ELF-1 (cell line): ENCODE measurements around the gene CETN1.

ENCODE experiments used
- DNase-seq: peaks from one replicate; pipeline ENCODE4 v3.0.0-alpha.2; 2016; ENCODE audit warnings: low read depth, low spot score

CETN1 gene

GRCh38 chr18:576924-577323 lies 3.3 kb upstream of the CETN1 start:
- no peak for DNase-seq

DNA sequence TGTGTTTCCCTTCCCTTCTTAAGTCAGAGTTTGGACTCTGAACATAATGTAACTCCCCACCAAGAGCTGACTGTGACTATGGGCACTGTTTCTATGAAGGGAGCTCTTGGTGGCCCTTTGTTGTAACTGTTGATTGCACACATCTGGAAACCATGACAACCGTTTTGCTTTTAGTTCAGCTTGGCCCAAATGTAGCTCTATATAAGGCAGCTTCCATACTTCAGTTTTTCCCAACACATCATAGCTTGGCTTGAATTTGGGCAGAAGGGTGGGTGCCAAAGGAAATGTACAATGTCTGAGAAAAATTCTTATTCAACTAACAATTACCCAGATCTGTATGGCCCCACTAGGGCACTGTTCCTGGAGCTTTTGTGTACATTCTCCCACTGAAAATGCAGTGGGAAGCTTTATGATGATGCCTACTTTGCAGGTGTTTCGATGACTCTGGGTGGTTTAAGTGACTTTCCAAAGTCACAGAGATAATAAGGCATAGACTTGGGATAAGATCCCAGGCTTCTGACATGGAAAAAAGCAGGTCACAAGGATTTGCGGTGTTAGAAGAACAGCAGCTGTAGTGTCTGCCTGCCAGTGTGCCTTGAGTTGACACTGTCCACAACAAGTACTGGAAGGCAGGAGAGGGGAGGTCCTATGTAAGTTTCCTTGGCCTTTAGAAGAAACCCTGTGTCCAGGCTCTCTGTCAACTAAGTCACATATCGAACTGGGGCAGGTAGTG lies 2.4 kb upstream of the CETN1 start:
- DNase-seq = no peak

DNA sequence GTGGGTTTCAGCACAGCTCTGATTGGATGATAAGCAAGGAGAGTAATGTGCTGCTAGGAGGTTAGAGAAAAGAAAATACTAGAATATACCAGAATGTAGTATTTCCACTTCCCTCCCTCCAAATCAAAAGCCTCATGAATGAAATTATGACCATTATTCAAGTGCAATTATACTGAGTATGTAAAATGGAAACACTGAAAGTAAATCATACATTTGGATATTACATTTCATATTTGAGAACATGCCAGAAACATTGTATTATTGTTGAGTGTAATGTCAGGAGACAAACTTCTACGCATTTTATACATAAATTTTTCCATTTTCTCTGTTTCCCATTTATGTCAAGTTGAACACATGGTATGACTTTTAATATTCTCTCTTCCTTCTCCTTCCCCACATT lies 942 bp upstream of the CETN1 start:
- DNase-seq = no peak

- no peak for DNase-seq
Measured at GRCh38 chr18:581096-581495, 916 bp downstream of the CETN1 start.

- no peak for DNase-seq
Measured at GRCh38 chr18:582465-582864, 2.3 kb downstream of the CETN1 start.

- DNase-seq = no peak
Measured at GRCh38 chr18:595068-595467, 14.9 kb downstream of the CETN1 start.

GRCh38 chr18:595571-595970 lies 15.4 kb downstream of the CETN1 start:
- DNase-seq = no peak

DNA sequence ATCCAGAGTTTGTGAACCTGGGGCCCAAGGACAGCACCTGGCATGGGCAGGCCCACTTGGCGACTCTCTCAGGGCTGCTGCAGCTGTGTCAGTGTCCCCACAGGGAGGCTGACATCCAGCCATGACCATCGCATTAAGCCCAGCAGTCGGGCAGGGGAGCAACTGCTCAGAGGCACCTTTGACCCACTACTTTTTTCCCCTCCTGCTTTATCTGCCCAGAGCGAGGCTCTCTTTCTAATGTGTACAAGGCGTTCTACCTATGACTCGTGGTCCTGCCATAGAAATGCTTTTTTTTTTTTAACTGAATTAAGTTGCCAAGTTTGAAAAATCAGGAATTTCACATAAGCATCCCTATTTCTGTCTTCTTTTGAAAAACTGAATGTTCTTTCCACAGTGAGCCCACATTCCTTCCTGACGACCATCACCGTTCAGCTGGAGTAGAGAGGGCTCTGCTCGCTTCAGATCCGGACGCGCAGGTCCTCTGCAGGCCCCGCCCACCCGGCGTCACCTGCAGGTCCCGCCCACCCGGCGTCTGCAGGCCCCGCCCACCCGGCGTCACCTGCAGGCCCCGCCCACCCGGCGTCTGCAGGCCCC lies 16.2 kb downstream of the CETN1 start:
- DNase-seq = peak; percentile 71

- DNase-seq = no peak
Measured at GRCh38 chr18:598124-598589, 18.0 kb downstream of the CETN1 start.

DNA sequence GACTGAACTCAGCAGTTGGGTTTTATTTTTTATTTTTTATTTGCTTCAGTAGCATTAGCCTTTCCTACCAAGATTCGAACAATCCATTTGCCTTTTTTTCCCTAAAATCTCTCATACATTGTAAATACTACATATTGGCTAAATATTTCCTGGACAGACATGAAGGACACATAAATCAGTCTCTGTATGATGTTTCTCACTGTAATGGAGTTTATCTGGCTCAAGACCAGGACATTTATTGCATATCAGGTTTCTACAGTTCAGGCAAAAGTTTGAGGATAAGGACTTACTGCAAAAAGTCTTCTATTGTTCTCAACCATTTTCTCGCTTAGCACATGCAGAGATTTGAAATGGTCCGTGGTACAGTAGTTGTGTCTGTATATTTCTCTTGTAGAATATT lies 19.9 kb downstream of the CETN1 start:
- no peak for DNase-seq

- DNase-seq = no peak
Measured at GRCh38 chr18:604771-605170, 24.6 kb downstream of the CETN1 start.

GRCh38 chr18:607930-608329 lies 27.8 kb downstream of the CETN1 start:
- no peak for DNase-seq

GRCh38 chr18:610214-610928 lies 30.2 kb downstream of the CETN1 start:
- DNase-seq = peak; percentile 36

GRCh38 chr18:612156-612555 lies 32.0 kb downstream of the CETN1 start:
- no peak for DNase-seq

DNA sequence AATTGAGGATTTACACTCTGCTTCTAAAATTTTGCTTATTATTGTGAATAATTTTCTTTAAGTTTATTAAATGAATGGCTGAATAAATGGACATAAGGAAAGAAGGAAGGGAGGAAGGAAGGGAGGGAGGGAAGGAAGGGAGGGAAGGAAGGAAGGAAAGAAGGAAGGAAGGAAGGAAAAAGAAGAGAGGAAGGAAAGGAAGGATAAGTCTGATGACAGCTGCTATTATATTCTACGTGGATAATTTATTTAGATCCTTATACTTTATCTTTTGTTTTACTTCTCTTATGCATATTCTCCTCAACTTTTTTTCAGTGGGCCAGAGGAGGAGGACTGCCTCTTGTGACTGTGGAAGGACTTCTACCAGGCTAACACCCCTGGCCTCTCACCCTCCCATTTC lies 34.0 kb downstream of the CETN1 start:
- DNase-seq = no peak

- DNase-seq = no peak
Measured at GRCh38 chr18:615092-615521, 34.9 kb downstream of the CETN1 start.

GRCh38 chr18:615773-616172 lies 35.6 kb downstream of the CETN1 start:
- no peak for DNase-seq

DNA sequence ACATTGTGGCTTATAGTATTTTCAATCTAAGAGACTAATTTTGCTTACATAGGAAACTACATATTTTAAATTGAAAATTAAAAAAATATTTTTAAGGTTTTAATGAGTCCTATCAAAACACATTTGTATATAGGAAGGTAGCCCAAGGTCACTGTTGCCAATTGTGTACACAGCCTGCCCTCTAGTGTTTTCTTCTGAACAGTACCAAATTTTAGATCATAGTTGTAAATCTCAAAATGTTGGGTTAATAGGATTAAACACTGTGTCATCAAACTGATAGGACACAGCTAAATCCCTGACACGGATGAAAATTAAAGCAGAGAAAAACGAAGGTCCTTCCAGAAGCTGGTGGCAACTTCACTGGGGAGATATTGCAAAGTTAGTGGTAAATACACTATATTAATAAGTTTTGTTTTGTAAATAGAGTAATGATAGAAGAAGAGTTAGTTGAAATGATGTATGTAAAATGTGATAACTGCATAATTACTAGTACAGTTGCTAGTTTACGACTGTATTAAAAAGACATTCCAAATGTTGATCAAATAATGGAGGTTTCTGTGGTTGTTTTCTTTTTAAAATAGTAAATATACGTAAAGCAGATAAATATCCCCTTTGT lies 36.3 kb downstream of the CETN1 start:
- DNase-seq = no peak

DNA sequence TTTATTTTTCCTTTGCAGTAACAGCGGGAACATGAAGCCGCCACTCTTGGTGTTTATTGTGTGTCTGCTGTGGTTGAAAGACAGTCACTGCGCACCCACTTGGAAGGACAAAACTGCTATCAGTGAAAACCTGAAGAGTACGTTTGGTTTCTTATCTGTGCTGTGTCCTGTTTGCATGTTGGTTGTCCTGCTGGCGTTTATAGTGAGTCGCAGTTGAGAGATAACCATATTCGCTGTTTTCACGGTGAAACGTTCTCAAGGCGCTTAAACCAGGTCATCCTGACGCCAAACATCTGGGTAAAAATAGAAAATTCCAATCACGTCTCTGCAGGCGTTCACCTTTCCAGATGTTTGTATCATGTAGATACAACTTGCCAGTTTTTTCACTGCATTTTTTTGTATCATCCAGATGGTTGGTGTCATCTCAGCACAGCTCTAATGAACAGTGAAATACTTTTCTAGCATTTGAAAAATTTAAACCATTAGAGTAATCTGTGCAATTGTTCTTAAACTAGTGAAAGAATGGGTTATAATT lies 37.9 kb downstream of the CETN1 start:
- DNase-seq = no peak

DNA sequence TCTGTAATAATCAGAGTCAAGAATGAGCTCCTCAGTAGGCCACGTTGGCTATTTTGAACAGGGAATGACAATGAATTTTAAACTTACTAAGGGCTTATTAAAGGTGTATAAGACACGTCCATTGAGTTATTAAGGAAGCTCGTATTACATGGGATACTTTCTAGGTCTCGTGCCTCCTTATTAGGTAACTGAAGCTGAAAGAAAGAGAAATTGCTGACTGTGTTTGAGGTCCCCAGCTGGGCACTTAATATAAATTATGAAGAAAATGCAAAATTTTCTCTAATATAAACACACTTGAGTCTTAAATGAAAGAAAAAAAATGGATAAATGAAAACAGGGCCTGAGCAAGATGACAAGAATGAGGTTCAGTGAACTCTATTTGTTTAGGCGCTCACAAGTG lies 38.4 kb downstream of the CETN1 start:
- no peak for DNase-seq

DNA sequence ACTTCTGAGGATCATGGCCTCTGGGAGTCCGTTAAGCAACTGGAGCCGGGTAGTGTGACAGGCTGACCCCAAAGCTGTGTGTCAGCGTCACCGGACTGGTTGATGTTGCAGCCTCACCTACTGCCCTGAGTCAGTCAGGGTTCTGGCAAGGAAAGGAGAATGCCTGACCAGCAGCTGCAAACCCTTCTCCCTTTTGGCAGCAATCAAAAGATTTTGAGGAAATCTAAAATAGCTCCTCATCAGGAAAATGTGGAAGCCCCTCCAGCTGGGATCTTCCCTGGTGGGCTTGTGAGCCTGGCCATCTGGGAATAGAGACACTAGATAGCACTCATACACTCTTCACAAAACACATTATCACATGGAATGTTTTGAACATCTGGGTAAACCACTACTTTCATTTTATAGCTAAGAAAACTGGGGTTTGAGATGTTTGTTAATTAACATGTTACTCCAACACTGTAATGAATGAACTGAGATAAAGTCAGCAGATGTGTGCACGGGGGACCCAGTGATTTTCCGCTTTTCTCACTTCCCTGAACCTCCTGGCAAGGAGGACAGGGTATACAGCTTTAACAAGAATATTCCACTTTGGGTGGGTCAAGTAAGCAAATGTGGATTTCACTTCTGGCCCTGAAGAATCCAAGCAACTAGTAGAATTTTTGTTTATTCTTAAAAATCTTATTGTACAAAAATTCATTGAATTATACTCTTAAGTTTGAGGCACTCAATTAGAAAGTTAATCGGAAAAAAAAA lies 41.3 kb downstream of the CETN1 start:
- DNase-seq = peak; percentile 17
